Spinal cord (tissue), 10 donors: ENCODE data around the gene CSF2RB. TPM values are rescaled to one million over a fixed set of nuclear protein-coding genes. Genes with fewer than 3 reads are reported as not detected.

Experiments
- DNase-seq, 6 donors: peaks; one replicate each; pipeline versions ENCODE4 v3.0.0 to v3.0.0-alpha.2; 2013 to 2015; ENCODE audit warnings: low spot score in 6 of 6, low read depth in 4 of 6
- H3K27ac ChIP-seq: one replicate; pipeline ENCODE4 v1.5.1; 2013; ENCODE audit warnings: low read depth, low read length, control low read depth
- H3K27me3 ChIP-seq: one replicate; pipeline ENCODE4 v1.6.1; 2013; ENCODE audit warnings: low read length; ENCODE audit not compliant: control insufficient read depth, insufficient read depth
- H3K36me3 ChIP-seq: one replicate; pipeline ENCODE4 v1.6.1; 2013; ENCODE audit warnings: low read length; ENCODE audit not compliant: control insufficient read depth, insufficient read depth
- H3K4me1 ChIP-seq: one replicate; pipeline ENCODE4 v1.6.1; 2013; ENCODE audit warnings: low read length; ENCODE audit not compliant: control insufficient read depth, insufficient read depth
- H3K4me3 ChIP-seq: one replicate; pipeline ENCODE4 v1.5.1; 2013; ENCODE audit warnings: low read depth, low read length, control low read depth
- H3K9me3 ChIP-seq: one replicate; pipeline ENCODE4 v1.6.1; 2013; ENCODE audit warnings: low read length; ENCODE audit not compliant: control insufficient read depth, insufficient read depth
- WGBS: methylation state at CpG from one replicate; pipeline ENCODE4 v1.1.5; 2013; ENCODE audit warnings: missing lambda C conversion rate; ENCODE audit not compliant: insufficient coverage; 5-methylcytosine and 5-hydroxymethylcytosine counted together
- polyA plus RNA-seq, 2 donors: library from polyadenylated mRNA; unstranded; fragments of 120-200 nt; gene quantifications; one replicate each; pipeline ENCODE4 v1.2.1, GENCODE V29; 2013; ENCODE audit not compliant: insufficient read length in 2 of 2
- total RNA-seq, 2 donors: library from RNA; depleted of rRNA in 1 of 2; stranded (reverse); fragments of 120-200 nt in 1 of 2; fragments of >200 nt in 1 of 2; gene quantifications; one replicate each; pipeline versions ENCODE4 v1.2.3 to v1.2.4, GENCODE V29; 2013 to 2014
- donor health status: healthy.

Gene CSF2RB
- total and polyA plus RNA-seq, 4 donors = 1.3 to 3.1 (median 1.8) TPM

DNA sequence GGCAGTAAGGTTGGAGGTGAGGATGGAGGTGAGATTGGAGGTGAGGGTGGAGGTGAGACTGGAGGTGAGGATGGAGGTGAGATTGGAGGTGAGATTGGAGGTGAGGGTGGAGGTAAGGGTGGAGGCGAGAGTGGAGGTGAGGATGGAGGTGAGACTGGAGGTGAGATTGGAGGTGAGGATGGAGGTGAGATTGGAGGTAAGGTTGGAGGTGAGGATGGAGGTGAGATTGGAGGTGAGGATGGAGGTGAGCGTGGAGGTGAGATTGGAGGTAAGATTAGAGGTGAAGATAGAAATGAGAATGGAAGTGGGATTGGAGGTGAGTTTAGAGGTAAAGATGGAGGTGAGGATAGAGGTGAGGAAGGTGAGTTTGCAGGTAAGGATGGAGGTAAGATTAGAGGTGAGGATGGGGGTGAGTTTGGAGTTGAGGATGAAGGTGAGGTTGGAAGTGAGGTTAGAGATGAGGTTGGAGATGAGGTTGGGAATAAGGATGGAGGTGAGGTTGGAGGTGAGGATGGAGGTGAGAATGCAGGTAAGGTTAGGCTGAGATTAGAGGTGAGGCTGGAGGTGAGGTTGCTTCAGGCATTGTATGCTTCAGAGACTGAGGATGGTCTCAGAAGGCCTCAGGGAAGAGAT is 40.4 kb upstream of the CSF2RB start:
- no peak for DNase-seq
- no peaks in the 10 kb centered on the region for H3K36me3 ChIP-seq
- no peak overlapping the region for H3K4me3 ChIP-seq
- 95% methylated on average over 2 of the region's 2 CpGs for WGBS
- H3K27ac ChIP-seq = no peak overlapping the region
- H3K9me3 ChIP-seq = no peaks in the 10 kb centered on the region
- H3K4me1 ChIP-seq = no peaks in the 10 kb centered on the region
- no peaks in the 10 kb centered on the region for H3K27me3 ChIP-seq

DNA sequence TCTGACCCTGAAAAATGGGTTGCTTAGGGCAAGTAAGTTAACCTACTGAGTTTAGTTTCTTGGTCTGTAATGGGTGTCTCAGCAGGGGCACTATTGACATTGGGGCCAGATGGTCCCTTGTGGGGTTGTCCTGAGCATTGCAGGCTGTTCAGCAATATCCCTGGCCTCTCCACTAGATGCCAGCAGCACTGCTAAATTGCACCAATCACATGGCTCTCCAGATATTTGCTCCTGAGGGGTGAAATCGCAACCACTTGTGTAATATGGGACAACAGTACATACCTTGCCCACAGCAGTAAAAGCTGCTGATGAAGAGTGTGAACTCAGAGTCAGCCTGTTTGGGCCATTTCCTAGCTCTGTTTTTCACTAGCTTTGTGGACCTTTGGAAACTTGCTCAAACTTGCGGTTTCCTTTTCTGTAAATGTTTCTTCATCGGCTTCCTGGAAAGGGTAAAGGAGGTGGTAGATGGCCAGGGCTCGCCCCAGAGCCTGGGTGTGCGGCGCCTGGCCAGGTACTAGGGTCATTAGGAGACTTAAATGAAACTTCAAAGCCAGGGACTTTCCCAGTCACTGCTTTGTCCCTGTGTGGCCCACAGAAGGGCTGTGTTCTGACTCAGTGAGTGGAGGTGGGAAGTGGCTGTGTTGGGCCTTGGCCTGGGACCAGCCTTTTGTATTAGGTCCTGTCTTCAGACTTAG is 39.7 kb upstream of the CSF2RB start:
- DNase-seq = peak in 2 of 6 donors; percentile 35 to 46
- no peak overlapping the region for H3K4me3 ChIP-seq
- H3K27ac ChIP-seq = no peak overlapping the region
- H3K9me3 ChIP-seq = no peaks in the 10 kb centered on the region
- H3K36me3 ChIP-seq = no peaks in the 10 kb centered on the region
- no peaks in the 10 kb centered on the region for H3K27me3 ChIP-seq
- no peaks in the 10 kb centered on the region for H3K4me1 ChIP-seq
- 95% methylated on average over 5 of the region's 6 CpGs for WGBS

- H3K4me1 ChIP-seq = no peaks in the 10 kb centered on the region
- no peak overlapping the region for H3K4me3 ChIP-seq
- H3K9me3 ChIP-seq = no peaks in the 10 kb centered on the region
- H3K36me3 ChIP-seq = no peaks in the 10 kb centered on the region
- H3K27ac ChIP-seq = no peak overlapping the region
- no peak for DNase-seq
- 93% methylated on average over 2 of the region's 2 CpGs for WGBS
- H3K27me3 ChIP-seq = no peaks in the 10 kb centered on the region
Observed at GRCh38 chr22:36874309-36874696, 39.1 kb upstream of the CSF2RB start.

DNA sequence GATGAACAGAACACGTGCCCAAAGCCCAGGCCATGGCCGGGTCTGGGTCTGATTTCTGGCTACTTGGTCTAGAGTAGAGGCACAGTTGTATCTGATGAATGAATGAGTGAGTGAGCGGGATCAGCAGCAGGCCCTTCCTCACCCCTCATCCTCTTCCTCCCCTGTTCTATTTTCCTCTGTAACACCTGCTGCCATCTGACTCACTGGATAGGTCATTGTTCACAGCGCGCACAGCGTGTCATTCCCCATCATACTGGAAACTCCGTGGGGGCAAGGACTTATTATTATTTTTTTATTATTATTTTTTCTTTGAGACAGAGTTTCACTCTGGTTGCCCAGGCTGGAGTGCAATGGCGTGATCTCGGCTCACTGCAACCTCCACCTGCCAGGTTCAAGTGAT is 38.7 kb upstream of the CSF2RB start:
- Histone ChIP-seq H3K36me3 (no peaks in the 10 kb centered on the region), H3K9me3 (no peaks in the 10 kb centered on the region), H3K4me3 (no peak overlapping the region), H3K4me1 (no peaks in the 10 kb centered on the region), H3K27ac (no peak overlapping the region), H3K27me3 (no peaks in the 10 kb centered on the region)
- DNase-seq = no peak
- WGBS = 100% methylated on average over 2 of the region's 9 CpGs

- 73% methylated on average over 2 of the region's 6 CpGs for WGBS
- DNase-seq = no peak
- Histone ChIP-seq H3K4me1 (no peaks in the 10 kb centered on the region), H3K9me3 (no peaks in the 10 kb centered on the region), H3K27me3 (no peaks in the 10 kb centered on the region), H3K36me3 (no peaks in the 10 kb centered on the region), H3K27ac (no peak overlapping the region), H3K4me3 (no peak overlapping the region)
Observed at GRCh38 chr22:36875741-36876140, 37.7 kb upstream of the CSF2RB start.

DNA sequence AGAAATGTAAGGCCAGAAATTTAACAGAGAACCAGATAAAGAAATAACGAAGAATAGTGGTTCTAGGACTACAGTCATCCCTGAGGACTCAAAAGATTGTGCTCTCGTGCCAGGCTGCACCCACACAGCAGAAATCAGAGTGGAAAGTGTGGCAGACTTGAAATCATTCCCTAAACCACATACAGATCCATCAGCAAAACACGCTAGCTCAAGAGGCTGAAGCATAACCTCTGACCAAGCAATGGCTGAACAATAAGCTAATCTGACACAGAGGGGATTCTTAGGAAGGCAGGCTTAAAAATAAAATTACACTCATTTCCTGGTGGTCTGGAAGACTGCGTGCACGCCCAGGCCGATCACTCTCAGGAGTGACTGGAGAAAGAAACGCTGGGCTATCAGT is 33.7 kb upstream of the CSF2RB start:
- WGBS = 87% methylated on average over 7 of the region's 7 CpGs
- no peak overlapping the region for H3K4me3 ChIP-seq
- H3K36me3 ChIP-seq = no peaks in the 10 kb centered on the region
- H3K9me3 ChIP-seq = no peaks in the 10 kb centered on the region
- no peak overlapping the region for H3K27ac ChIP-seq
- H3K27me3 ChIP-seq = no peaks in the 10 kb centered on the region
- no peak for DNase-seq
- H3K4me1 ChIP-seq = no peaks in the 10 kb centered on the region

GRCh38 chr22:36881504-36882245 is 31.8 kb upstream of the CSF2RB start:
- no CpG with 5 or more reads among the region's 1 CpG for WGBS
- H3K27me3 ChIP-seq = no peaks in the 10 kb centered on the region
- H3K4me3 ChIP-seq = no peak overlapping the region
- no peaks in the 10 kb centered on the region for H3K4me1 ChIP-seq
- no peaks in the 10 kb centered on the region for H3K9me3 ChIP-seq
- H3K36me3 ChIP-seq = no peaks in the 10 kb centered on the region
- DNase-seq = no peak
- no peak overlapping the region for H3K27ac ChIP-seq

DNA sequence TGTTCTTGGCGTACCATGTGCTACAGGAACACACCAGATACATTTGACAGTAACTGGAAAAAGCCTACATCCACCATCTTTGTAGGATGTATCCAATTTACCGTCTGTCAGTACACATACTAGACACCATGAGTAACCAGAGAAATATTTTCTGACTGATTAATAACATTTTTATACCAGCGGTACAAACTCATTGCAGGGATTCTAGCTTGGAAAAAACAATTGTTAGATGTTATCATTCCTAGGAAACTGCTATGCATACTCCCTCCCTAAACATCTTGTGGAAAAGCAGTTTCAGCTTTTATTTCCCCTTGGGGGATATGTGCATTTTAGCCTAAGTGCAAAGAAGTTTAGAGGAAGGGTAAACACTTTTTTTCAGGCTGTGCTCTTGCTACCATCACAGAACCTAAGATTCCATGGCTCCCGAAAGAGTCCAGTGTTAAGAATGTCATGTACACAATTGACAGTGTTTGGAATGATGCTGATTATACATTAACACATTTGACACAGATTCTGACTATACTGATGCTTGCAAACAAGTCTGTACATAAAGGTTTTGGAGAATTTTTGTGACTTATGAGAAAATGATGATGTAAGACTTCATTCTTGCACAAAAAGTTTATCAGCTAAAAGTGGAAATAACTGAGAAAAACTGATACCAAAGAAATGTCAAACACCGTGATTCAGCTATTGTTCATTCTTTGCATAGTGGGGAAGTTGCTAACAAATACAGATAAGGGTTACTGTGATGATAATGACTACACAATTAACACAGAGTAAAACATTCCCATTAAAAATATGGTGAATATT is 28.9 kb upstream of the CSF2RB start:
- Histone ChIP-seq H3K4me3 (no peak overlapping the region), H3K36me3 (no peaks in the 10 kb centered on the region), H3K9me3 (peaks cover 2% of the 10 kb centered on the region), H3K27me3 (no peaks in the 10 kb centered on the region), H3K4me1 (no peaks in the 10 kb centered on the region), H3K27ac (no peak overlapping the region)
- peak in 1 of 6 donors; percentile 62 for DNase-seq
- WGBS = 60% methylated on average over 1 of the region's 5 CpGs

GRCh38 chr22:36885474-36885873 is 28.0 kb upstream of the CSF2RB start:
- H3K27me3 ChIP-seq = no peaks in the 10 kb centered on the region
- no peaks in the 10 kb centered on the region for H3K36me3 ChIP-seq
- no CpG with 5 or more reads among the region's 7 CpGs for WGBS
- no peak for DNase-seq
- H3K4me1 ChIP-seq = no peaks in the 10 kb centered on the region
- no peak overlapping the region for H3K4me3 ChIP-seq
- H3K27ac ChIP-seq = no peak overlapping the region
- H3K9me3 ChIP-seq = peaks cover 2% of the 10 kb centered on the region
